Uterus (tissue), 4 donors: Measurements from ENCODE around the gene MYOZ2. TPM values are rescaled to one million over a fixed set of nuclear protein-coding genes. Genes with fewer than 3 reads are reported as not detected.

Source experiments
- DNase-seq, 2 donors: peaks; one replicate each; pipeline ENCODE4 v3.0.0-alpha.2; 2019 to 2020
- H3K27ac ChIP-seq, 2 donors: fragments of 200-600 bp; sonication (generic); 1 replicate in 1 of 2; 2 replicates in 1 of 2; pipeline ENCODE4 v1.5.1; 2016 to 2018
- H3K27me3 ChIP-seq, 2 donors: fragments of 200-600 bp; sonication (generic); one replicate each; pipeline ENCODE4 v1.5.1; 2018 to 2019; ENCODE audit warnings: control low read depth in 1 of 2
- H3K36me3 ChIP-seq, 2 donors: fragments of 200-600 bp; sonication (generic); one replicate each; pipeline ENCODE4 v1.5.1; 2019; ENCODE audit warnings: control low read depth in 1 of 2
- H3K4me1 ChIP-seq, 2 donors: fragments of 200-600 bp; sonication (generic); one replicate each; pipeline ENCODE4 v1.5.1; 2018 to 2019; ENCODE audit warnings: control low read depth in 1 of 2
- H3K4me3 ChIP-seq, 2 donors: fragments of 200-600 bp; sonication (generic); 1 replicate in 1 of 2; 2 replicates in 1 of 2; pipeline ENCODE4 v1.5.1; 2018 to 2019; ENCODE audit warnings: mild to moderate bottlenecking in 1 of 2
- H3K9me3 ChIP-seq, 2 donors: fragments of 200-600 bp; sonication (generic); one replicate each; pipeline ENCODE4 v1.5.1; 2019; ENCODE audit warnings: control low read depth in 1 of 2
- POLR2A ChIP-seq, 2 donors: fragments of 450-650 bp; IDR thresholded peaks; one replicate each; pipeline ENCODE4 v1.6.1; 2016; ENCODE audit warnings: antibody characterized with exemption in 2 of 2, mild to moderate bottlenecking in 1 of 2, moderate library complexity in 1 of 2
- intact Hi-C: fragments of 100-400 bp; cut with DNase I; formaldehyde crosslinking; loops from one replicate; pipeline ENCODE4 v1.15.1; 2023; ENCODE audit warnings: low total_unique reads
- total RNA-seq, 4 donors: library from RNA; depleted of rRNA in 3 of 4; stranded (reverse); fragments of >200 nt in 3 of 4; gene quantifications; one replicate each; pipeline versions ENCODE4 v1.1.0 to v1.2.4, GENCODE V29; 2014 to 2023
- TF ChIP-seq, protein P1 (sequence below), 4 experiments: fragments of 200-600 bp in 2 of 4; fragments of 450-650 bp in 2 of 4; sonication (generic) in 2 of 4; IDR thresholded peaks; one replicate each; pipeline ENCODE4 v1.5.1; 2016 to 2019; ENCODE audit warnings: antibody characterized with exemption in 4 of 4, mild to moderate bottlenecking in 2 of 4, moderate library complexity in 1 of 4
- donor health status: DM: yes; HTN: yes; CAD: no.

Gene MYOZ2
- total RNA-seq, 4 donors from 2014 or later, result 0.62 to 1.8 (median 1.5) TPM; not detected in 1

DNA sequence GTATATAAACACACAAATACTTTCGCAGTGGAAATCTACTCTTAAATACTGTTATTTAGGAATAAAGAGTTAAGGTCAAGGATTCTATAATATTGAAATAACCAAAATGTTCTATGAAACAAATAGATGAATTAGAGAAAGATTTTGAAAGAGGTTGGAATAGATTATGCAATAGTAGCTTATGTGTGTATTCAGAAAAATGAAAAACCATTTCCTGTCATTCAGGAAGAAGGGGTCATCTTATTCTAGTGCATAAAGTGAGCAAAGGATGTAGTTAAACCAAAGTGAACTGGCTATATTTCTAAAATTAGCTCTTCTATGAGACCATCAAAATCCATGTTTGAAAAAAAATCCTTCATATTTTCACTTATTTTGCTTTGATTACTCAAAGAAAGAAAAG is 30.0 kb upstream of the MYOZ2 start:
- intact Hi-C loops, result no loop called here
- Histone ChIP-seq H3K27me3 (no peaks in the 10 kb centered on the region), H3K4me1 (no peaks in the 10 kb centered on the region), H3K9me3 (no peaks in the 10 kb centered on the region), H3K36me3 (no peaks in the 10 kb centered on the region), H3K4me3 (no peak overlapping the region), H3K27ac (peak overlapping the region in 1 of 2 donors; percentile 9)
- no peak for TF ChIP-seq POLR2A (IDR thresholded peaks at IDR 0.05)
- TF ChIP-seq, protein P1, sequence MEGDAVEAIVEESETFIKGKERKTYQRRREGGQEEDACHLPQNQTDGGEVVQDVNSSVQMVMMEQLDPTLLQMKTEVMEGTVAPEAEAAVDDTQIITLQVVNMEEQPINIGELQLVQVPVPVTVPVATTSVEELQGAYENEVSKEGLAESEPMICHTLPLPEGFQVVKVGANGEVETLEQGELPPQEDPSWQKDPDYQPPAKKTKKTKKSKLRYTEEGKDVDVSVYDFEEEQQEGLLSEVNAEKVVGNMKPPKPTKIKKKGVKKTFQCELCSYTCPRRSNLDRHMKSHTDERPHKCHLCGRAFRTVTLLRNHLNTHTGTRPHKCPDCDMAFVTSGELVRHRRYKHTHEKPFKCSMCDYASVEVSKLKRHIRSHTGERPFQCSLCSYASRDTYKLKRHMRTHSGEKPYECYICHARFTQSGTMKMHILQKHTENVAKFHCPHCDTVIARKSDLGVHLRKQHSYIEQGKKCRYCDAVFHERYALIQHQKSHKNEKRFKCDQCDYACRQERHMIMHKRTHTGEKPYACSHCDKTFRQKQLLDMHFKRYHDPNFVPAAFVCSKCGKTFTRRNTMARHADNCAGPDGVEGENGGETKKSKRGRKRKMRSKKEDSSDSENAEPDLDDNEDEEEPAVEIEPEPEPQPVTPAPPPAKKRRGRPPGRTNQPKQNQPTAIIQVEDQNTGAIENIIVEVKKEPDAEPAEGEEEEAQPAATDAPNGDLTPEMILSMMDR (IDR thresholded peaks at IDR 0.05), result no peak
- DNase-seq, result no peak

GRCh38 chr4:119106036-119107000 is 29.3 kb upstream of the MYOZ2 start:
- intact Hi-C loops, result no loop called here
- H3K27ac ChIP-seq, result peak overlapping the region in 1 of 2 donors; percentile 9
- H3K9me3 ChIP-seq, result no peaks in the 10 kb centered on the region
- TF ChIP-seq, protein P1 (IDR thresholded peaks at IDR 0.05), result no peak
- no peak for TF ChIP-seq POLR2A (IDR thresholded peaks at IDR 0.05)
- no peak overlapping the region for H3K4me3 ChIP-seq
- H3K36me3 ChIP-seq, result no peaks in the 10 kb centered on the region
- H3K4me1 ChIP-seq, result no peaks in the 10 kb centered on the region
- H3K27me3 ChIP-seq, result no peaks in the 10 kb centered on the region
- no peak for DNase-seq

DNA sequence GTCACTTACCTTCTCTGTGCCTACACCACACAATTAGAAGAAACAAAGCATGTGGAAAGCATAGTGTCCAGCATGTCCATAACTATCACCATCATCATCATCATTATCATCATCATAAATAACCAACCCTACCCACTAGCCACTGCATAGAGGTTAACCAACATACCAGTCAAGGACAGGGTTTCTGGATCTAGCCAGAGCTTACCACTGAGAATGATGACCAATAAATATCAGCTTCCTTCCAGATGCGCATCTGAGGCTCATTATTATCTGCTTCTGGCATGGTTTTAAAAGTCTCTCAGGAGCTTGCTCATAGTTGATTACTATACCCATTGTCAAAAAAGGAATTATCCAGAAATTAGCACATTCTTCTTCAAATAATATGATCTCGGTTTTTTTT is 25.5 kb upstream of the MYOZ2 start:
- H3K27ac ChIP-seq, result no peak overlapping the region
- intact Hi-C loops, result no loop called here

GRCh38 chr4:119111296-119111695 is 24.3 kb upstream of the MYOZ2 start:
- TF ChIP-seq POLR2A (IDR thresholded peaks at IDR 0.05), result no peak
- TF ChIP-seq, protein P1 (IDR thresholded peaks at IDR 0.05), result no peak
- Histone ChIP-seq H3K27me3 (no peaks in the 10 kb centered on the region), H3K9me3 (no peaks in the 10 kb centered on the region), H3K4me3 (no peak overlapping the region), H3K36me3 (no peaks in the 10 kb centered on the region), H3K4me1 (no peaks in the 10 kb centered on the region), H3K27ac (no peak overlapping the region)
- DNase-seq, result no peak
- intact Hi-C loops, result no loop called here

More for the DNA sequence above, 25.5 kb upstream of the MYOZ2 start:
- TF ChIP-seq POLR2A (IDR thresholded peaks at IDR 0.05), result no peak
- TF ChIP-seq, protein P1 (IDR thresholded peaks at IDR 0.05), result no peak
- Histone ChIP-seq H3K4me1 (no peaks in the 10 kb centered on the region), H3K4me3 (no peak overlapping the region), H3K36me3 (no peaks in the 10 kb centered on the region), H3K9me3 (no peaks in the 10 kb centered on the region), H3K27me3 (no peaks in the 10 kb centered on the region)
- no peak for DNase-seq

DNA sequence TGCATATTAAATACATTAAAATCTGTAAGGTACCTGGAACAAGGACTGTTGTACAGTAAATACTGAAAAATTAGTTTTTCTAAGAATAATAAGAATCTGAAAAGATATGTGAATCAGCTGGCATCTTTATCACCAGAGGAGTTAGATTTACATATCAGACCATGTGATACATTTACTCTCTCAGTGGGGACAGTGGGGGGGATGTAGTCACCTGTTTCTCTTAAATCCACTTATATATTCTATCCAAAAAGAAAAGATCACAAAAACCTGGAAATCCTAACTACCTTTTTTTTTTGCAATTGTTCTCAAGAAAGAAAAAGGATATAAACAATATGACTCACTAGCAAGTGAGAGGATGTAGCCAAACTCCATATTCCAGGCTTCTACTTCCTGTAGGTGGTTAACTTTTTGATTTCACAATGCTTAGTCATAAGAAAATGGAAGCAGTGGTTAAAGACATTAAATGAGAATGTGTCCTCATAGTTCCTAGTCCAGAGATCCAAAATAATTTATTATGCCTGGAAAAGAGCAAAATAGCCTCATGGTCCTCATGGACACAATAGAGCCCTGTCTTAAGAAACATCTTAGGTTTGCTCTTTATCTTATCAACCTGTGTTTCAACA is 22.5 kb upstream of the MYOZ2 start:
- no peak for DNase-seq
- intact Hi-C loops, result no loop called here
- H3K9me3 ChIP-seq, result no peaks in the 10 kb centered on the region
- H3K27ac ChIP-seq, result peak overlapping the region; percentile 50 to 56
- no peaks in the 10 kb centered on the region for H3K4me1 ChIP-seq
- no peaks in the 10 kb centered on the region for H3K27me3 ChIP-seq
- no peak overlapping the region for H3K4me3 ChIP-seq
- no peaks in the 10 kb centered on the region for H3K36me3 ChIP-seq
- TF ChIP-seq, protein P1 (IDR thresholded peaks at IDR 0.05), result no peak
- no peak for TF ChIP-seq POLR2A (IDR thresholded peaks at IDR 0.05)
